ENCODE measurements around the gene INTS6. TPM values are rescaled to one million over a fixed set of nuclear protein-coding genes. Genes with fewer than 3 reads are reported as not detected.

Gene INTS6
- total RNA-seq, 1 donor from 2014 or later = 34.3 TPM

DNA sequence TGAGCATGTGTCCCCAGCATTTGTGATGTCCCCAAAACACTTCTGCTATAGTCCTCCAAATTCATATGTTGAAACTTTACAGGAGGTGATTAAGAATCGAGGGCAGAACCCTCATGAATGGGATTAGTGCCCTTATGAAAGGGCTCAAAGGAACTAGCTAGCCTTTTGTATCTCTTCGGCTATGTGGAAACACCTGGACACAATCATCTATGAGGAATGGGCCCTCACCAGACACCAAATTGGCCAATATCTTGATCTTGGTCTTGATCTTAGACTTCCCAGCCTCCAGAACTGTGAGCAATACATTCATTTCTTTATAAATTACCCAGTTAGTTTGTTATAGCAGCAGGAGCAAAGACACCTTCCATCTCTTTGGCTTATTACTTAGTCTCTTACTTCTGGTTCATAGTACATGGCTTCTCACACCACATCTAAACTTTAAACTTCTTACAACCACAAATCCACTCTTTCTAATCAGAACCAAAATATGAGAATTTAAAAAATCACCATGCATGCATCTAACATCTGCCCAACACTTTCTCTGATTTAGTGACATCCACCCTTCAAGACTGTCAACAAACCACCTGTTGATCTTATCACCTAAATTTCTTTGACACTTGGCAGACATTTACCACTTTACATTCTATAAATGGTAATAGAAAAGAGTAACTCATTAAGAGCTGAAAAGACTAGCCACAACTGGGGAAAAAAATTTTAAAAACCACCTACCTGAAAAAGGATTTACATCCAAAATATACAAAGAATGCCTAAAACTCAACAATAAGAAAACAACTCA is 120.1 kb downstream of the INTS6 start:
- TF ChIP-seq, protein P1, sequence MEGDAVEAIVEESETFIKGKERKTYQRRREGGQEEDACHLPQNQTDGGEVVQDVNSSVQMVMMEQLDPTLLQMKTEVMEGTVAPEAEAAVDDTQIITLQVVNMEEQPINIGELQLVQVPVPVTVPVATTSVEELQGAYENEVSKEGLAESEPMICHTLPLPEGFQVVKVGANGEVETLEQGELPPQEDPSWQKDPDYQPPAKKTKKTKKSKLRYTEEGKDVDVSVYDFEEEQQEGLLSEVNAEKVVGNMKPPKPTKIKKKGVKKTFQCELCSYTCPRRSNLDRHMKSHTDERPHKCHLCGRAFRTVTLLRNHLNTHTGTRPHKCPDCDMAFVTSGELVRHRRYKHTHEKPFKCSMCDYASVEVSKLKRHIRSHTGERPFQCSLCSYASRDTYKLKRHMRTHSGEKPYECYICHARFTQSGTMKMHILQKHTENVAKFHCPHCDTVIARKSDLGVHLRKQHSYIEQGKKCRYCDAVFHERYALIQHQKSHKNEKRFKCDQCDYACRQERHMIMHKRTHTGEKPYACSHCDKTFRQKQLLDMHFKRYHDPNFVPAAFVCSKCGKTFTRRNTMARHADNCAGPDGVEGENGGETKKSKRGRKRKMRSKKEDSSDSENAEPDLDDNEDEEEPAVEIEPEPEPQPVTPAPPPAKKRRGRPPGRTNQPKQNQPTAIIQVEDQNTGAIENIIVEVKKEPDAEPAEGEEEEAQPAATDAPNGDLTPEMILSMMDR (IDR thresholded peaks at IDR 0.05) = no peak
- Histone ChIP-seq H3K4me1 (no peaks in the 10 kb centered on the region), H3K9me3 (no peaks in the 10 kb centered on the region), H3K4me3 (no peak overlapping the region), H3K36me3 (no peaks in the 10 kb centered on the region), H3K27ac (no peak overlapping the region), H3K27me3 (no peaks in the 10 kb centered on the region)
- intact Hi-C loops (cut with DNase I) = no loop called here
- DNase-seq = no peak
- ATAC-seq = no peak

DNA sequence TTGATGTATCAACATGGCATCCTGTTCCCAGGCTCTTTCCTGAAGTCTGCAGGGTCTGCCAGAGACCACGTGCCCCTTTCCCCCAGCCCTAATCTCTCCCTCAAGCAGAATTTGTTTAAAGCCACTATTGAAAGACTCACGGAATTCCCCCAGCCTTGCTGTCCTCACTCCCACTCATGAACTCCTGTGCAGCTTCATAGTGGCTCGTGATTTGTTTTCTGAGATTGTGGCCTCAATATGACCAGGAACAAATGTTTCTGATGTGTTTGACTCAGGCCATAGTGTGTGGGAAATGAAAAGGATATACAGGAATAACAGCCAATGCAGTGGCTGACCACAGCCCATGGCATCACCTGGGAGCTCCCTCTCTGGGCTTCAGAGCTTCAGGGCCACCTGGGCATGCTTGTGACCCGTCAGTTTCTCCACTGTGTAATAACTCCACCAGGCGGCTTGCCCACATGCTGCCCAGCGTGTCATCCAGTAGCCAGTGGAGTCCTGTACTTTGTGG is 121.4 kb downstream of the INTS6 start:
- no peak overlapping the region for H3K4me3 ChIP-seq
- DNase-seq (no peak), ATAC-seq (no peak)
- no peaks in the 10 kb centered on the region for H3K27me3 ChIP-seq
- H3K9me3 ChIP-seq = no peaks in the 10 kb centered on the region
- TF ChIP-seq, protein P1 (IDR thresholded peaks at IDR 0.05) = no peak
- intact Hi-C loops (cut with DNase I) = no loop called here
- H3K27ac ChIP-seq = no peak overlapping the region
- H3K4me1 ChIP-seq = no peaks in the 10 kb centered on the region
- H3K36me3 ChIP-seq = no peaks in the 10 kb centered on the region

DNA sequence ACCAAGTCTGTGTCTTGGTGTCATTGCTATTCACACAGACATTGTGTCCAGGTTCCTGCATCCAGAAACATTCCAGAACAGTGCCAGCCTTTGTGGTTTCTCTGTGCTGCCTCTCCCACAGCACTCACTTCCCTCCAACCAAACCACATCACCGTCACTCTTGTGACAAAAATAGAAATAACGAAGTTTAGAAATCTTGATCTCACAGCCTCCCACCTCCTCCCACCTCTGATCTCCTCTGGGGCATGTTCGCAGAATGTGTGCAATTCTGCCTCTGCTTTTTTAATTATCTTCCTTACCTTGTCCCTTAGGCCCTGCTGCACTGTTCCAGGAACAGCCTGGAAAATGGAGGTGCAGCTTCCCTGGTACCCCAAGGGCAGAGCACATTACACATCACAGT is 122.0 kb downstream of the INTS6 start:
- no peak overlapping the region for H3K4me3 ChIP-seq
- TF ChIP-seq, protein P1 (IDR thresholded peaks at IDR 0.05) = no peak
- H3K27ac ChIP-seq = no peak overlapping the region
- H3K27me3 ChIP-seq = no peaks in the 10 kb centered on the region
- ATAC-seq = peak; percentile 82
- DNase-seq = no peak
- no peaks in the 10 kb centered on the region for H3K9me3 ChIP-seq
- no peaks in the 10 kb centered on the region for H3K4me1 ChIP-seq
- no peaks in the 10 kb centered on the region for H3K36me3 ChIP-seq
- intact Hi-C loops (cut with DNase I) = no loop called here

DNA sequence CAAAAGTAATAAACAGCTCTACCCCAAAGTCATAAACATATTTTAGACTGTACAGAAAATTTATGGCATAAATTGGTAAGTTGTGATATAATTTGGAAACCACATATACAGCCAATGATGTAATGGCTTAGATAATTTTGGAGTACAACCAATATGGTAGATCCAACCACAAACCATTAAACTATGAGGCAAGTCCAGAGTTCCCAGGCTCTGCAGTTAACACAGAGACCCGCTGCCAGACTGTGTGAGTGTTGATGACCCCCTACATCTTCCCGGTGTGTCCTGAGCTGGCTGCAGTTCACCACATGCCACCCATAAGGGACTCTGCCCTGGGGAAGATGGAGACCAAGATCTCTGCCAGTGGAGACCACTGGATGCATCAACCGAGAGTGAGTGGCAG is 123.2 kb downstream of the INTS6 start:
- ATAC-seq (no peak), DNase-seq (no peak)
- H3K36me3 ChIP-seq = no peaks in the 10 kb centered on the region
- no peak overlapping the region for H3K4me3 ChIP-seq
- TF ChIP-seq, protein P1 (IDR thresholded peaks at IDR 0.05) = no peak
- H3K27me3 ChIP-seq = no peaks in the 10 kb centered on the region
- H3K27ac ChIP-seq = no peak overlapping the region
- no peaks in the 10 kb centered on the region for H3K9me3 ChIP-seq
- H3K4me1 ChIP-seq = no peaks in the 10 kb centered on the region
- intact Hi-C loops (cut with DNase I) = no loop called here

DNA sequence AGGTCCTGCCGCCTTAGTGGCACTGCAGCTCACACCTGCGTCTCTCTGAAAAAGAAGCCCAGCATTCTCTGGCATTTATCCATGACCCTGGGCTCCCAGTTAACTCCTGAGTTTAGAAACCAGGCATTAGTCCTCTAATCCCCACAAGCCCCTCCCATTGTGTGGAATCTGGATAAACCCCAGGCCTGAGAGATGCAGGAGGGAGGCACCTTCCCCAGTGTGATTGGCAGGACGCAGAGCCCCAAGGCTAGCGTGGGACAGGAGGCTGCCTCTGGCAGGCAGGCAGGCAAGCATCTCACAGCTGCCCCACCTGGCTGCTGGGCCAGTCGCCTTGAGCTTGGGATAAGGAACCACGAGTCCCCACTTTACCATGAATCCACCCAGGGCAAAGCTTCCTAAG is 124.3 kb downstream of the INTS6 start:
- Histone ChIP-seq H3K36me3 (no peaks in the 10 kb centered on the region), H3K4me3 (no peak overlapping the region), H3K9me3 (no peaks in the 10 kb centered on the region), H3K4me1 (no peaks in the 10 kb centered on the region), H3K27ac (no peak overlapping the region), H3K27me3 (no peaks in the 10 kb centered on the region)
- DNase-seq = no peak
- no peak for ATAC-seq
- TF ChIP-seq, protein P1 (IDR thresholded peaks at IDR 0.05) = no peak
- intact Hi-C loops (cut with DNase I) = no loop called here
